Neural progenitor cell (in vitro differentiated cells): ENCODE measurements around the gene KCNC4.

ENCODE experiments used
- EZH2 ChIP-seq: fragments of 200-600 bp; sonication (generic); IDR thresholded peaks from 2 replicates; pipeline ENCODE4 v1.6.1; 2017; ENCODE audit warnings: antibody characterized with exemption, mild to moderate bottlenecking, moderate library complexity
- EZH2phosphoT487 ChIP-seq: fragments of 200-600 bp; sonication (generic); IDR thresholded peaks from 2 replicates; pipeline ENCODE4 v1.6.1; 2017; ENCODE audit warnings: antibody characterized with exemption
- TF ChIP-seq, protein P1 (sequence below): fragments of 200-600 bp; sonication (generic); IDR thresholded peaks from 2 replicates; pipeline ENCODE4 v1.5.1; 2017; ENCODE audit warnings: antibody characterized with exemption, mild to moderate bottlenecking

- TF ChIP-seq, protein P1, sequence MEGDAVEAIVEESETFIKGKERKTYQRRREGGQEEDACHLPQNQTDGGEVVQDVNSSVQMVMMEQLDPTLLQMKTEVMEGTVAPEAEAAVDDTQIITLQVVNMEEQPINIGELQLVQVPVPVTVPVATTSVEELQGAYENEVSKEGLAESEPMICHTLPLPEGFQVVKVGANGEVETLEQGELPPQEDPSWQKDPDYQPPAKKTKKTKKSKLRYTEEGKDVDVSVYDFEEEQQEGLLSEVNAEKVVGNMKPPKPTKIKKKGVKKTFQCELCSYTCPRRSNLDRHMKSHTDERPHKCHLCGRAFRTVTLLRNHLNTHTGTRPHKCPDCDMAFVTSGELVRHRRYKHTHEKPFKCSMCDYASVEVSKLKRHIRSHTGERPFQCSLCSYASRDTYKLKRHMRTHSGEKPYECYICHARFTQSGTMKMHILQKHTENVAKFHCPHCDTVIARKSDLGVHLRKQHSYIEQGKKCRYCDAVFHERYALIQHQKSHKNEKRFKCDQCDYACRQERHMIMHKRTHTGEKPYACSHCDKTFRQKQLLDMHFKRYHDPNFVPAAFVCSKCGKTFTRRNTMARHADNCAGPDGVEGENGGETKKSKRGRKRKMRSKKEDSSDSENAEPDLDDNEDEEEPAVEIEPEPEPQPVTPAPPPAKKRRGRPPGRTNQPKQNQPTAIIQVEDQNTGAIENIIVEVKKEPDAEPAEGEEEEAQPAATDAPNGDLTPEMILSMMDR = no peak
- TF ChIP-seq EZH2 = no peak
- TF ChIP-seq EZH2phosphoT487 = no peak
These were observed 31.4 kb downstream of the KCNC4 start for GRCh38 chr1:110241516-110241915.
